H9 (cell line): ENCODE data around the gene RELA. TPM values are rescaled to one million over a fixed set of nuclear protein-coding genes. Genes with fewer than 3 reads are reported as not detected.

Source experiments
- DNase-seq: peaks from one replicate; pipeline ENCODE4 v3.0.0-alpha.2; 2017
- H2AFZ ChIP-seq: one replicate; pipeline ENCODE4 v1.6.1; 2013; ENCODE audit warnings: mild to moderate bottlenecking, low read length, control low read depth, moderate library complexity
- H2AK5ac ChIP-seq: 2 replicates; pipeline ENCODE4 v1.6.1; 2013; ENCODE audit warnings: low read length, control low read depth, mixed read lengths; ENCODE audit not compliant: insufficient read length
- H2BK120ac ChIP-seq: one replicate; pipeline ENCODE4 v1.6.1; 2013; ENCODE audit warnings: low read depth, mild to moderate bottlenecking, low read length, control low read depth, inconsistent platforms; ENCODE audit not compliant: poor library complexity, severe bottlenecking
- H2BK12ac ChIP-seq: 2 replicates; pipeline ENCODE4 v1.6.1; 2013; ENCODE audit warnings: low read length, control low read depth, mixed read lengths, low read depth; ENCODE audit not compliant: insufficient read length
- H2BK15ac ChIP-seq: 2 replicates; pipeline ENCODE4 v1.6.1; 2013; ENCODE audit warnings: low read depth, low read length, control low read depth
- H2BK20ac ChIP-seq: one replicate; pipeline ENCODE4 v1.6.1; 2013; ENCODE audit warnings: low read depth, mild to moderate bottlenecking, low read length, control low read depth, inconsistent platforms; ENCODE audit not compliant: poor library complexity, severe bottlenecking
- H2BK5ac ChIP-seq: 2 replicates; pipeline ENCODE4 v1.6.1; 2013; ENCODE audit warnings: low read length, control low read depth, mixed read lengths; ENCODE audit not compliant: insufficient read length
- H3K14ac ChIP-seq: 2 replicates; pipeline ENCODE4 v1.6.1; 2013; ENCODE audit warnings: low read length, control low read depth; ENCODE audit not compliant: insufficient read depth
- H3K18ac ChIP-seq: 2 replicates; pipeline ENCODE4 v1.6.1; 2013; ENCODE audit warnings: low read depth, mild to moderate bottlenecking, mixed read lengths, low read length, control low read depth; ENCODE audit not compliant: insufficient read length
- H3K23ac ChIP-seq: 2 replicates; pipeline ENCODE4 v1.6.1; 2013; ENCODE audit warnings: low read length, control low read depth, mixed read lengths, low read depth; ENCODE audit not compliant: insufficient read length
- H3K23me2 ChIP-seq: 2 replicates; pipeline ENCODE4 v1.6.1; 2013; ENCODE audit warnings: low read depth, mild to moderate bottlenecking, mixed read lengths, low read length, control low read depth; ENCODE audit not compliant: insufficient read length, poor library complexity, severe bottlenecking
- H3K27ac ChIP-seq: 2 replicates; pipeline ENCODE4 v1.5.1; 2013; ENCODE audit warnings: low read length, control low read depth, mixed read lengths, low read depth; ENCODE audit not compliant: insufficient read length
- H3K27me3 ChIP-seq: 2 replicates; pipeline ENCODE4 v1.6.1; 2013; ENCODE audit warnings: low read length, control low read depth, inconsistent platforms; ENCODE audit not compliant: insufficient read depth
- H3K4ac ChIP-seq: 2 replicates; pipeline ENCODE4 v1.6.1; 2013; ENCODE audit warnings: low read depth, mild to moderate bottlenecking, control low read depth, inconsistent platforms, low read length, moderate library complexity
- H3K4me1 ChIP-seq: 2 replicates; pipeline ENCODE4 v1.6.1; 2013; ENCODE audit warnings: low read length, control low read depth, inconsistent platforms; ENCODE audit not compliant: insufficient read depth
- H3K4me2 ChIP-seq: 2 replicates; pipeline ENCODE4 v1.6.1; 2013; ENCODE audit warnings: low read length, control low read depth, mixed read lengths; ENCODE audit not compliant: insufficient read length, insufficient read depth
- H3K56ac ChIP-seq: 2 replicates; pipeline ENCODE4 v1.6.1; 2013; ENCODE audit warnings: low read depth, mild to moderate bottlenecking, mixed read lengths, low read length, control low read depth; ENCODE audit not compliant: insufficient read length
- H3K79me1 ChIP-seq: 2 replicates; pipeline ENCODE4 v1.6.1; 2013; ENCODE audit warnings: low read depth, mild to moderate bottlenecking, moderate library complexity, low read length, control low read depth, inconsistent platforms; ENCODE audit not compliant: insufficient read depth, poor library complexity, severe bottlenecking
- H3K79me2 ChIP-seq: 2 replicates; pipeline ENCODE4 v1.6.1; 2013; ENCODE audit warnings: low read length, control low read depth, inconsistent platforms; ENCODE audit not compliant: insufficient read depth
- H3K9ac ChIP-seq: 2 replicates; pipeline ENCODE4 v1.6.1; 2013; ENCODE audit warnings: low read length, control low read depth, mixed read lengths; ENCODE audit not compliant: insufficient read length; ENCODE audit errors: extremely low read depth
- H3K9me3 ChIP-seq: one replicate; pipeline ENCODE4 v1.6.1; 2013; ENCODE audit warnings: low read depth, low read length, inconsistent platforms; ENCODE audit not compliant: control insufficient read depth
- H3T11ph ChIP-seq: one replicate; pipeline ENCODE4 v1.6.1; 2013; ENCODE audit warnings: mild to moderate bottlenecking, low read length, control low read depth, inconsistent platforms
- H4K20me1 ChIP-seq: one replicate; pipeline ENCODE4 v1.6.1; 2013; ENCODE audit not compliant: control insufficient read depth, insufficient read length, insufficient read depth
- H4K5ac ChIP-seq: 2 replicates; pipeline ENCODE4 v1.6.1; 2013; ENCODE audit warnings: low read depth, mild to moderate bottlenecking, mixed read lengths, low read length, control low read depth; ENCODE audit not compliant: insufficient read length
- H4K8ac ChIP-seq: replicated peaks from 2 replicates; pipeline ENCODE4 v1.6.1; 2013; ENCODE audit warnings: low read length, control low read depth, mixed read lengths, low read depth; ENCODE audit not compliant: insufficient read length
- H4K91ac ChIP-seq: 2 replicates; pipeline ENCODE4 v1.6.1; 2013; ENCODE audit warnings: low read depth, mild to moderate bottlenecking, moderate library complexity, mixed read lengths, low read length, control low read depth; ENCODE audit not compliant: insufficient read length
- H3K27ac Mint-ChIP-seq, 3 experiments: 2 replicates in 2 of 3; 3 replicates in 1 of 3; pipeline ENCODE4 v1.8.0; 2020 to 2021; ENCODE audit warnings: mixed read lengths in 3 of 3, mild to moderate bottlenecking in 1 of 3, moderate library complexity in 1 of 3
- H3K27me3 Mint-ChIP-seq: 2 replicates; pipeline ENCODE4 v1.8.0; 2021; ENCODE audit warnings: low read depth, mild to moderate bottlenecking, moderate library complexity, mixed read lengths
- H3K36me3 Mint-ChIP-seq, 3 experiments: 2 replicates in 2 of 3; 3 replicates in 1 of 3; pipeline ENCODE4 v1.8.0; 2020 to 2021; ENCODE audit warnings: low read depth in 3 of 3, mixed read lengths in 3 of 3; ENCODE audit not compliant: insufficient read depth in 1 of 3
- H3K4me1 Mint-ChIP-seq, 2 experiments: 2 replicates each; pipeline ENCODE4 v1.8.0; 2020; ENCODE audit warnings: mixed read lengths in 2 of 2
- H3K4me3 Mint-ChIP-seq, 2 experiments: 2 replicates in 1 of 2; 3 replicates in 1 of 2; pipeline ENCODE4 v1.8.0; 2020 to 2021; ENCODE audit warnings: mild to moderate bottlenecking in 2 of 2, mixed read lengths in 2 of 2, moderate library complexity in 1 of 2
- H3K9me3 Mint-ChIP-seq, 2 experiments: 2 replicates in 1 of 2; 3 replicates in 1 of 2; pipeline ENCODE4 v1.8.0; 2020; ENCODE audit warnings: mild to moderate bottlenecking in 2 of 2, mixed read lengths in 2 of 2, moderate library complexity in 1 of 2
- WGBS: extraction: QIAGEN DNeasy Blood & Tissue Kit; methylation state at CpG from one replicate; pipeline ENCODE4 v1.1.7; 2013; ENCODE audit warnings: missing lambda C conversion rate, low lambda C conversion rate, mixed read lengths; ENCODE audit not compliant: insufficient read length; ENCODE audit errors: extremely low coverage; 5-methylcytosine and 5-hydroxymethylcytosine counted together
- total RNA-seq: library from RNA; stranded (reverse); gene quantifications from 2 replicates; pipeline ENCODE4 v1.2.1, GENCODE V29; 2021
- TF ChIP-seq, protein P1 (sequence below): fragments of 200-600 bp; sonication (generic); conservative IDR thresholded peaks from 3 replicates; pipeline ENCODE4 v1.8.0; 2021; ENCODE audit warnings: antibody characterized with exemption, mild to moderate bottlenecking

Gene RELA
- total RNA-seq, 1 experiment from 2014 or later = 48.8 TPM

DNA sequence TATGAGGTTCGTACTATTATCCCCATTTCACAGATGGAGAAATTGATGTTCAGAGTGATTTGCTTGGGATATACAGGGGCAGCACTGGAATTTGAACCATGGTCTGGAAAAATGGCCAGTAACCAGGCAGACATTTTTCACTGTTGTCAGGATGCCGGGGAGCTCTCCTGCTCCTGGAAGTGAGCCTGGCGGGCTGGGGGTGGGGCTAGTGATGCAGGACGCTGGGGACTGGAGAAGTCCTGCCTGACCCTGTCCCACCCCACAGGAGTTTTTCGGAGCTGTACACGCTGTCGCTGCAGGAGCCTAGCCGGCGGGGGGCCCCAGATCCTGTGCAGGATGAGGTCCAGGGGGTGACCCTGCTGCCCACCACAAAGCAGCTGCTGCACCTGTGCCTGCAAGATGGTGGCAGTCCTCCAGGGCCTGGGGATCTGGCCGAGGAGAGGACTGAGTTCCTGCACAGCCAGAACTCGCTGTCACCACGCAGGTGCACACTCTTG lies 13.7 kb downstream of the RELA start:
- Histone ChIP-seq H3K14ac (no peak overlapping the region), H4K91ac (no peak overlapping the region), H3K79me1 (no peaks in the 10 kb centered on the region), H4K5ac (no peak overlapping the region), H2AFZ (no peak overlapping the region), H3K23me2 (peaks cover 7% of the 10 kb centered on the region), H2BK20ac (no peak overlapping the region), H3K56ac (no peak overlapping the region), H3K9ac (no peak overlapping the region), H3K4me2 (no peak overlapping the region), H3K4ac (no peak overlapping the region), H3T11ph (no peak overlapping the region), H2BK12ac (no peak overlapping the region), H4K20me1 (peaks cover 5% of the 10 kb centered on the region), H3K4me1 (peaks cover 4% of the 10 kb centered on the region; the same call in 1 of the 2 replicates), H4K8ac (no peak overlapping the region), H3K9me3 (no peaks in the 10 kb centered on the region), H2AK5ac (no peak overlapping the region), H2BK120ac (no peak overlapping the region), H3K23ac (no peak overlapping the region), H2BK5ac (no peak overlapping the region), H2BK15ac (no peak overlapping the region), H3K27ac (no peak overlapping the region), H3K27me3 (no peaks in the 10 kb centered on the region), H3K18ac (no peak overlapping the region), H3K79me2 (no peaks in the 10 kb centered on the region)
- Mint-ChIP-seq H3K4me1 (peaks cover 22 to 28% of the 10 kb centered on the region in 2 experiments), H3K9me3 (no peaks in the 10 kb centered on the region; a peak in 1 of 5 replicates), H3K36me3 (peaks cover 5 to 20% (median 9%) of the 10 kb centered on the region in 3 experiments; a peak in 6 of 7 replicates), H3K27me3 (peaks cover 3% of the 10 kb centered on the region), H3K4me3 (no peak overlapping the region), H3K27ac (no peak overlapping the region)
- TF ChIP-seq, protein P1, sequence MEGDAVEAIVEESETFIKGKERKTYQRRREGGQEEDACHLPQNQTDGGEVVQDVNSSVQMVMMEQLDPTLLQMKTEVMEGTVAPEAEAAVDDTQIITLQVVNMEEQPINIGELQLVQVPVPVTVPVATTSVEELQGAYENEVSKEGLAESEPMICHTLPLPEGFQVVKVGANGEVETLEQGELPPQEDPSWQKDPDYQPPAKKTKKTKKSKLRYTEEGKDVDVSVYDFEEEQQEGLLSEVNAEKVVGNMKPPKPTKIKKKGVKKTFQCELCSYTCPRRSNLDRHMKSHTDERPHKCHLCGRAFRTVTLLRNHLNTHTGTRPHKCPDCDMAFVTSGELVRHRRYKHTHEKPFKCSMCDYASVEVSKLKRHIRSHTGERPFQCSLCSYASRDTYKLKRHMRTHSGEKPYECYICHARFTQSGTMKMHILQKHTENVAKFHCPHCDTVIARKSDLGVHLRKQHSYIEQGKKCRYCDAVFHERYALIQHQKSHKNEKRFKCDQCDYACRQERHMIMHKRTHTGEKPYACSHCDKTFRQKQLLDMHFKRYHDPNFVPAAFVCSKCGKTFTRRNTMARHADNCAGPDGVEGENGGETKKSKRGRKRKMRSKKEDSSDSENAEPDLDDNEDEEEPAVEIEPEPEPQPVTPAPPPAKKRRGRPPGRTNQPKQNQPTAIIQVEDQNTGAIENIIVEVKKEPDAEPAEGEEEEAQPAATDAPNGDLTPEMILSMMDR = no peak
- no peak for DNase-seq
- no CpG with 5 or more reads among the region's 12 CpGs for WGBS
